GM19035 (cell line): ENCODE measurements around the gene DYNLT1.
"Not testable (repeated sequence)": the region's sequence is repeated elsewhere in the genome, so short reads cannot be mapped to it uniquely, and the experiment has no call there.

Source experiments
- ATAC-seq: cut with Tn5 transposase; IDR thresholded peaks from one replicate; pipeline ENCODE4 v1.9.1; 2021; ENCODE audit not compliant: unreplicated experiment

The DYNLT1 gene

DNA sequence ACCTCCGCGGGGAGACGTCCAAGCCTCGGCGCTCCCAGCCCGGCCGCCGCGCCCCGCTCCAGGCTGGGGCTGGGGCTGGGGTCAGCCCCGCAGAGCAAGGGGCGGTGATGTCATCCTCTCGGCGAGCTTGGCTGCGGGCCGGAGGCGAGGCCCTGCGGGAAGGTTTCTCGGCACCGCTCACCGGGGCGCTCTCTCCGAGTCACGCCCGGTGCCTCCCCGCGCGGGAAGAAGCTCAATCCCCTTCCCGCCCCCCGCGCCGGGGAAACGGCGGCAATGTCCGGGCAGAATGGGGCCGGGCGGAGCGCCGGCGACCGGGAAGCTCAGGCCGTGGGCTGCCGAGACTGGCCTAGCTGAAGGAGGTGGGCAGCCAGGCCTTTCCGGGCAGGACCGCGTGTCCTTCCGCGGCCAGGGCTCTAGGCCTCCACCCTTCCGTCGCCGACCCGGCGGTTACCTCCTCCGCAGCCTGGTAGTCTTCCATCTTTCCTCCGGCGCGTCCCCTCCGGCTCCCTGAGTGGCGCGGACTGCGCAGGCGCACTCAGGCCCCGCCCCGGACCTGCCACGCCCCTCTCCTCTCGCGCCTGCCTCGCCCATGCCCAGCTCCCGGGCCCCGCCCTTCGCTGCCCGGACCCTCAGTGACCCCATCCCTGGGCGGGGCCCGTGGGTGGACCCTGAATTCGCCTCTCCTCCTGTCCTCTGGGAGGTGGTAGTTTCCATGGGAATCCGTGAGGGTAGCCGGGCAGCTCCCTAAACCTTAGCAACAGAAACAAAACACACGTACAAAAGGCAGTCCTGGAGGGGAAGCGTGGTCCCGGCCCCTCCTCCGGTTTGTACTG is at the start of gene DYNLT1:
TSS of gene DYNLT1 (minus strand) at position 513 of the 833 bp plus-strand sequence. CDS start at position 478, 35 bp downstream.
- ATAC-seq, result peak; percentile 67

DNA sequence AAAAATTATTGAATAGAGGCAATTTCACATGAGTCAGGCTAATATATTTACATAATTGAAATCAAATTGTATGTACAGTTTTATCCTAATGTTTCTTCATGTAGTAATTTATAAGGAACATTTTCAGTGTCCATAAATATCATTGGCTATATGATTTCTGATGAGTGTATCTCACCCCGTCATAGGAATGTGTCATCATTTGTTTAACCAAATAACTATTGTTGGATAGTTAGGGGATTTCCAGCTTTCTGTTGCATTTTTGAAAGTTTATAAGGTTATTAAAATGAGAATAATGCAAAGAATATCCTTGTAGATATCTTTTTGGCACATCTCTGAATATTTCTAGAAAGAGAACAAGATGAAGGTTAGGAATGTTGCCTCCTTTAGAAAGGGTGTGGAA is 44.3 kb upstream of the DYNLT1 start:
- no peak for ATAC-seq

- ATAC-seq, result no peak
These were observed 43.0 kb upstream of the DYNLT1 start for GRCh38 chr6:158687506-158687905.

- no peak for ATAC-seq
These were observed 42.3 kb upstream of the DYNLT1 start for GRCh38 chr6:158686791-158687381.

DNA sequence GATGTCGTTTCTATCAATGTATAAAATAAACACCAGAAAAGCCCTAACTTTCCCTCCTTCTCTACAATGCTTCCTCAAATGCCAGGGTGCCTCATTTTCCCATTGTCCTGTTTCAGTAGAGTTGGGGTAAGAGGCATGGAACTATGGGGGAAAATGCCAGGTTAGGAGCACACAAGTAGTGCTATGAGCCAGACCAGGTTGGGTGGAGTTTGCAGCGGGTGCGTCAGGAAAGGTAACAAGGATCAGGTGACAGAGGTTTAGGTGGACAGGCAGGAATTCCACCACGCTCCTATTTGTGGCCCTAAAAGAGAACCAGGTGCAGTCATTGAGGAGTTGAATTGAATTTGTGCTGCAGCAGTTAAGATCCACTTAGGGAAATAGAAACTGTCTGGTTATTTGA is 41.8 kb upstream of the DYNLT1 start:
- ATAC-seq, result no peak

DNA sequence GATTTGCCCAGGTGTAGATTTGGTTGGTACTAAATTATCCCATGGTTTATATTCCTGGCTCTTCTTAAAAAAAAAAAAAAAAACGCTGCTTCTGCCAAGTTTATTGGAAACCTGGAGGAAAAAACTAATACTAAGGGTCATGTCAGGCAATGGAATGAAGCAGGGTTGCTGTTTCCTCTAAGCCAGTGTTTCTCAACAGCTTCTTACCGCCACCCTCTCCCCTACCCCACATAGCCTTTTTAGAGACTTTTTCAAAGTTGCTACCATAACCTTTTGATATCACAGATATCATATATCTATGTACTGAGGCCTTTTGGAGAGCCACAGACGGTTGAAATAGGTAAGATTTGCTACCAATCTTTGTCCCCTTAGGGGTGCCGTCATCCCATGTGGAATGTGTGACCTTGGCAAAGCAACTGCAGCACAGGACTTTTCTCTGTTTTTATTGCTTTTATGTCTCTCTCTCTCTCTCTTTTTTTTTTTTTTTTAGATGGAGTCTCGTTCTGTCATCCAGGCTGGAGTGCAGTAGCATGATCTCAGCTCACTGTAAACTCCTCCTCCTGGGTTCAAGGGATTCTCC is 40.3 kb upstream of the DYNLT1 start:
- ATAC-seq, result no peak

- no peak for ATAC-seq
These were observed 39.8 kb upstream of the DYNLT1 start for GRCh38 chr6:158684311-158684710.

DNA sequence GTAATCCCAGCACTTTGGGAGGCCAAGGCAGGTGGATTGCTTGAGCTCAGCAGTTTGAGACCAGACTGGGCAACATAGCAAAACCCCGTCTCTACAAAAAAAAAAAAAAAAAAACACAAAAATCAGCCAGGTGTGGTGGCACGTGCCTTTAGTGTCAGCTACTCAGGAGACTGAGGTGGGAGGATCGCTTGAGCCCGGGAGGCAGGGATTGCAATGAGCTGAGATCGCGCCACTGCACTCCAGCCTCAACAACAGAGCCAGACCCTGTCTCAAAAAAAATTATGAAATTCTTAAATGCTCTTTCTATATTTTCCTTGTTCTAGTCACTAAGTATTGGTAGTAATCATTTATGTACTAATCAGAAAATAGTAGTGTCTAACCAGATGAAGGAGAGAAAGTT is 35.9 kb upstream of the DYNLT1 start:
- no peak for ATAC-seq

DNA sequence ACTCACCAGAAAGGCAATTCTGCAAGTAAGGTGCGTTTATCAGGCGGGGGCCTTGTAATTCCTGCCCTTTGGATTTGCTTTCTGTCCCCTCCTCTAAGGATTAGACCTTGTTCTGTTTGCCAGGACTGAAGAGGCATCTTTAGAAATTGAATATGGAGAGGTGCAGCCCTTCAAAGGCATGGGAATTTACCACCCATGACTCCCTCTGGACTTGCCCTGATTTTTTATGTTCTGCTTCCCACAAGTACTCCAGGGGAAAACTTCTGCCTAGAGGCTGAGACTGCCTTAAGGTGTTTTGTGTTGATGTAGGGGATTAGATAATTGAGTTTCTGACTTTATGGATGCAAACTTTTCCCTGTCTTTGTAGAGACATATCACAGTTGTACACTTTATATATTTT is 35.5 kb upstream of the DYNLT1 start:
- ATAC-seq, result no peak

GRCh38 chr6:158677906-158678578 is 33.5 kb upstream of the DYNLT1 start:
- no peak for ATAC-seq

- not testable (repeated sequence) for ATAC-seq
These were observed 32.6 kb upstream of the DYNLT1 start for GRCh38 chr6:158677094-158677493.

DNA sequence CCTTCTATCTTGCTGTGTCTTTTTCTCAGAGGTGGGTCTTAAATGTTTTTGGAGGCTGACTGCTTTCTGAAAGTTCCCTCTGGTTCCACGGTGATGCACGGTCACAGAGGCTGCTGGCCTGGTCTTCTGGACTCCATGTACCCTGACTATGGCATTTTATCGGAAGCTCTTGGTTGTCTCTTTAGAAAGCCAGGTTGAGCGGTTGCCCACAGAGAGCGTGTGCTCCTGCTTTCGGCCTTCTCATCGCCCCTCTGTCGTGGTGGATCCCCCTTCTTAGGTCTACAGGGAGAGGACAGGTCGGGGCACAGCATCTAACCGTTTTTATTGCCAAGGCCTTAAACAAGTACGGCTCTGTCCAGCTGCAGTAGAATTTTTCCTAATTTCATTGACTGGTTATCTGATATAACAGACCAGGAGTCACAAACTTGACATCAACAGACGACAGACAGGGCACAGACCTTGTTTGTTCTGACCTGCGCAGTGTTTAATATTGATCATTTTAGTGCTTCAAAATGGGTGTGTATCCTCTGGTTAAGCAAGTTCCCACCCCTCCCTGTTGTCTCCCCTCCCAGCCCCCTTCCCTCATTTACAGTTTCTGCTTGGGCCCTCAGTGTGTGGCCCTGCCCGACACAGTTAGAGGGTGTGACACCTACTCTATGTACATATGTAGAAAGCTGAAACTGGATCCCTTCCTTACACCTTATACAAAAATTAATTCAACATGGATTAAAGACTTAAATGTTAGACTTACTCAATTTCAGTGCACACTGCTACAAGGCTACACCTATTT is 30.0 kb upstream of the DYNLT1 start:
- ATAC-seq, result no peak

GRCh38 chr6:158672726-158673125 is 28.2 kb upstream of the DYNLT1 start:
- no peak for ATAC-seq

GRCh38 chr6:158672119-158672518 is 27.6 kb upstream of the DYNLT1 start:
- ATAC-seq, result not testable (repeated sequence)

DNA sequence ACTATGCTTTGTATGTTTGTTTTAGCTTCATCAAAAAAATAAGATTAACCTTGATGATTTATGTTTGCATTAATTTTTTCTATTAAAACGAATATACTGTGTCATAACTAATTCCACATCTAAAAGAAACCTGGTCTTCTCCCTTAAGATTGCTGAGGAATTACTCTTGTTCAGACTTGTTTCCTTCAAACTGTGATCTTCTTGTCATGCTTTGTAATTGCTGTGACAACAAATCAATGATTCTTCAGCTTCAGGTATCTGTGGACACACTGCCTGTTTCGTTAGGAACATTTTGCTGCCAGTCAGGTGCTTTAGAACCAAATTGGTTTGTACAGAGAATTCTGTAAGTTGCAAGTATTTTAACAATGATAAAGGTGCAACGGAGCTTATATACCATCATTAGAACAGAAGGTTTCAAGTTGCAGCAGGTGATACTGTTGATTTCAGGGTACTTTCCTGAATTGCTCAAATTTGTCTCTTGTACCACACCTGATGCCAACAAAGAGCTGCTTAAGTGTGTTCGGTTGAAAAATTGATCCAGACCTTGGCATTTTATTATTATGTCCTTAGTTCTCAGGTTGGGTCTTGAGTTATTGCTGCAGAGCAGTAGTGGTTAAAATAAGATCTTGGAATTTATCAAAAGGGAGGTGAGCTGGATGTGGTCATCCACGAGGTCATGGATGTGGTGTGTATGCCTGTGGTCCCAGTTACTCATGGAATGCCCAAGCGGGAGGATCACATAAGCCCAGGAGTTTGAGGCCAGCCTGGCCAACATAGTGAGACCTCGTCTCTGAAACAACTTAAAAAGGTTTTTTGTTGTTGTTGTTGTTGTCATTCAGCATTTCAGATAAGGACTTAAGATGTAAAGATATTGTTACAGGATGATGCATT is 24.8 kb upstream of the DYNLT1 start:
- no peak for ATAC-seq

DNA sequence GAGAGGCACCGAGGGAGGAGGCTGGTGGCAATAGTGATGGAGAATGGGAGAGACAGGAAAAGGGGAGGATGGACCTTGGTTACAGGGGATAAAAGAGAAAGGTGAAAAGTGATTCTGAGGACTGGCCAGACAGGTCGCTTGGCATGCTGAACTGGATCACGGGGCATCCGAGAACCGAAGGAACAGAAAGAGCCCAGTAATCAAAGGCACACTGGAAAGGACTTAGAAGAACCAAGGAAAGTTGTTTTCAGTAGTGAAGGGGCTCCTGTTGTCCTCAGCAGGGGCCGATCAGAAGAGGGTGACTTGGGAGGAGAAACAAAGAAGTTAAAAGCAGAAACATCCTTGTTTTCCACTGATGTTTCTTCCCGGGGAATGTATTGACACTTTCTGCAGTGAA is 24.2 kb upstream of the DYNLT1 start:
- no peak for ATAC-seq

DNA sequence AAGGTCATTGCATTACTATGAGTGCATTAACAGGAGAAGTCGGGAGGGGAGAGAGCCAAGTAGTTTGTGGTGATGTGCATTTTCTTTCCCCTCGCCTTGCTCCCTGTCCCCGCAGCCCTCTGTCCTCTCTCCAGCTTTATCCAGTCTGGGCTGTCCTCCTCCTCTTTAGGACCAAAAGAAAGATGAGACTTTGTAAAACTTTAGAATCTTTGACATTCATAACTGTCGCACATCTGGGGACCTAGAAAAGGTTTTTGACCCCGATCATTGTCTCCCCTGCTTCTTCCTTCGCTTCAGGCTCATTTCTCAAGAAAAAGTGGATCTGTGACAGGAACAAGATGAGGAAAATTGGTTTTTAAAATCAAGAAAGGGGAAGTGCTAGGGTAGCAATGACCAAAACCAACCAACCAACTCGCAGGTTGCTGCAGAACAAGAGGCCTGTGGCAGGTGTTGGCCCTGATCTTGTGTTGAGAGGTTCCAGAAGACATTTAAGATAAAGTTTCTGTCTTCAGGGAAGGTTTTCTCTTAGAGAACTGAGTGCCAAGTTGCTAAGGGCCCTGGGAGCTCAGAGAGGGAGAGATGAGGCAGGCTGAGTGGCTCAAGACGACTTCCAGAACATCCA is 22.9 kb upstream of the DYNLT1 start:
- no peak for ATAC-seq

DNA sequence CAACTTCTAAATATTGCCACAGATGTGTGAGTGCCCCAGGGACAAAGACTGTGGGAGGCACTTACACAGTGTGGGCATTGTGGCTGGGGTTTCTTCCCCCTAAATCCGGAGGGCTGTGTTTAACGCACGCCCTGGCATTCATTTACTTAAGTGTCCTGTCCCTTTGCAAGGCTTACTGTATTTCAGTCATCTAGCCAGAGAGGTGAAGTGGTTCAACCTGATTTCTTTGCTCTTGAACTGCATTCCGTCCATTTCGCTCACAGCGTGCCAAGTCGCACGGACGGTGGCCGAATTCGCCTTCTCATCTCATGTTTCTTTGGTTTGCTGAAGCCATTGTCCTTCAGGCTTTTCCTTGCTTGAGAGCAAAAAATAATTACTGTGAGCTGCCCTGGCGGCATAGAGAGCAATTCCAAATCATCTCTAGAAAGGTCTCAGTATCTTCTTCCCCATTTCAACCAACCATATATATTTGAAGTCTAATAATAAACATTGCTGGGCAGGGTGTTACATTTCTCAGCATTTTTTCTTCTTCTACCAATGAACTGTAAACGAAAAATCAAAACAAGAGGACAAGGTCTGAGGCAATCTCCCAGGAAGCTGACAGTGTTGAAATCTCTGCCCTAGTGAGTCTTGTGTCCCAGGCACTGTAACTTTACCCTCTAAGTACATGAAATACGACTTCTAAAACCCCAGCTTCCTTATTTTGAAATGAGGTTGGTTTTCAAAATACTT is 22.3 kb upstream of the DYNLT1 start:
- no peak for ATAC-seq

- no peak for ATAC-seq
These were observed 20.8 kb upstream of the DYNLT1 start for GRCh38 chr6:158665332-158665731.
